Measurements from ENCODE around the gene RAB7B. TPM values are rescaled to one million over a fixed set of nuclear protein-coding genes. Genes with fewer than 3 reads are reported as not detected.

RAB7B gene
- total RNA-seq, 2 donors from 2014 or later: 16.1 to 17.5 TPM

- Histone ChIP-seq H3K36me3 (no peaks in the 10 kb centered on the region), H3K27me3 (replicated peaks; ENCODE audit: insufficient read depth) (no peaks in the 10 kb centered on the region), H3K4me1 (replicated peaks) (no peaks in the 10 kb centered on the region), H3K27ac (peak overlapping the region in 1 of 2 donors; percentile 5), H3K9me3 (no peaks in the 10 kb centered on the region), H3K4me3 (no peak overlapping the region)
- no peak for DNase-seq (ENCODE audit: low spot score)
- WGBS: 22% methylated on average over 2 of the region's 2 CpGs
- TF ChIP-seq POLR2AphosphoS5 (IDR thresholded peaks at IDR 0.05) (no peak), POLR2A (IDR thresholded peaks at IDR 0.05) (no peak)
- TF ChIP-seq, protein P1, sequence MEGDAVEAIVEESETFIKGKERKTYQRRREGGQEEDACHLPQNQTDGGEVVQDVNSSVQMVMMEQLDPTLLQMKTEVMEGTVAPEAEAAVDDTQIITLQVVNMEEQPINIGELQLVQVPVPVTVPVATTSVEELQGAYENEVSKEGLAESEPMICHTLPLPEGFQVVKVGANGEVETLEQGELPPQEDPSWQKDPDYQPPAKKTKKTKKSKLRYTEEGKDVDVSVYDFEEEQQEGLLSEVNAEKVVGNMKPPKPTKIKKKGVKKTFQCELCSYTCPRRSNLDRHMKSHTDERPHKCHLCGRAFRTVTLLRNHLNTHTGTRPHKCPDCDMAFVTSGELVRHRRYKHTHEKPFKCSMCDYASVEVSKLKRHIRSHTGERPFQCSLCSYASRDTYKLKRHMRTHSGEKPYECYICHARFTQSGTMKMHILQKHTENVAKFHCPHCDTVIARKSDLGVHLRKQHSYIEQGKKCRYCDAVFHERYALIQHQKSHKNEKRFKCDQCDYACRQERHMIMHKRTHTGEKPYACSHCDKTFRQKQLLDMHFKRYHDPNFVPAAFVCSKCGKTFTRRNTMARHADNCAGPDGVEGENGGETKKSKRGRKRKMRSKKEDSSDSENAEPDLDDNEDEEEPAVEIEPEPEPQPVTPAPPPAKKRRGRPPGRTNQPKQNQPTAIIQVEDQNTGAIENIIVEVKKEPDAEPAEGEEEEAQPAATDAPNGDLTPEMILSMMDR (IDR thresholded peaks at IDR 0.05): no peak
- intact Hi-C loops (cut with DNase I): no loop called here
Measured at GRCh38 chr1:205986861-205987260, 16.3 kb downstream of the RAB7B start.

- no peak for TF ChIP-seq POLR2AphosphoS5 (IDR thresholded peaks at IDR 0.05)
- TF ChIP-seq POLR2A (IDR thresholded peaks at IDR 0.05): no peak
- TF ChIP-seq, protein P1 (IDR thresholded peaks at IDR 0.05): no peak
- Histone ChIP-seq H3K4me1 (replicated peaks) (no peaks in the 10 kb centered on the region), H3K9me3 (no peaks in the 10 kb centered on the region), H3K4me3 (no peak overlapping the region), H3K36me3 (no peaks in the 10 kb centered on the region), H3K27ac (peak overlapping the region in 1 of 2 donors; percentile 5), H3K27me3 (replicated peaks; ENCODE audit: insufficient read depth) (no peaks in the 10 kb centered on the region)
- DNase-seq (ENCODE audit: low spot score): no peak
- intact Hi-C loops (cut with DNase I): no loop called here
- 48% methylated on average over 3 of the region's 3 CpGs for WGBS
Measured at GRCh38 chr1:205986292-205986691, 16.9 kb downstream of the RAB7B start.

DNA sequence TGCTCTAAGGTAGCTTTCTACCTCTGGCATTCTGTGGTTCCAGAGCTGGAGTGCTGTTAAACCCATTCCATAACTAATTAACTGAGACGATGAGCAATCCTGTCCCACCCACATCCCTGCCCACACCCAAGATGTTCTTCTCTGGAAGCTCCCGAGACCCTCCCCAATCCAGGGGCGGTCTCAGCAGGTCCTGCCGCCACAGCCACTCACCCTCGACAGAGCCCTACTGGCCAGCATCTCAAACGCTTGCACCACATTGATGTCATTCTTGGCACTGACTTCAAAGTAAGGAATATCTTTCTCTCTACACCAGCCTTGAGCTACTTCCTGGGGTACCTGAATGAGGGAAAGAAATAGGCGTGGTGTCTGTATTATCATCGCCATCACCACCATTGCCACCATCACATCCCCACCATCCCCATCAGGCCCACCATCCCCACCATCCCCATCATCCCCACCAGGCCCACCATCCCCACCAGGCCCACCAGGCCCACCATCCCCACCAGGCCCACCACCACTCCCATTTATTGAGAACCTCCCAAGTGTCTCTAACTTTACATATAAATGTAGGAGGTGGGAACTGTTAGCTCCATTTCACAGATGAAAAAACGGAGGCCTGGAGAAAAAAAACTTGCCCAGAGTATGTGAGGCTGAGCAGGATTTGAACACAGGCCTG is 17.7 kb downstream of the RAB7B start:
- 76% methylated on average over 9 of the region's 9 CpGs for WGBS
- intact Hi-C loops (cut with DNase I): loop anchor here (2.0 kb wide), 1 partner anchor 121 kb away; no protein-coding TSS in a partner anchor
- no peaks in the 10 kb centered on the region for H3K4me1 ChIP-seq (replicated peaks)
- no peak overlapping the region for H3K27ac ChIP-seq
- no peaks in the 10 kb centered on the region for H3K9me3 ChIP-seq
- no peak for DNase-seq (ENCODE audit: low spot score)
- H3K4me3 ChIP-seq: no peak overlapping the region
- TF ChIP-seq, protein P1 (IDR thresholded peaks at IDR 0.05): no peak
- no peak for TF ChIP-seq POLR2AphosphoS5 (IDR thresholded peaks at IDR 0.05)
- no peak for TF ChIP-seq POLR2A (IDR thresholded peaks at IDR 0.05)
- H3K27me3 ChIP-seq (replicated peaks; ENCODE audit: insufficient read depth): no peaks in the 10 kb centered on the region
- no peaks in the 10 kb centered on the region for H3K36me3 ChIP-seq

GRCh38 chr1:205983925-205984725 is 19.1 kb downstream of the RAB7B start:
- TF ChIP-seq POLR2A (IDR thresholded peaks at IDR 0.05): no peak
- TF ChIP-seq, protein P1 (IDR thresholded peaks at IDR 0.05): peak in 3 of 4 experiments; percentile 38 to 78 (median 65)
- peak; percentile 89 for TF ChIP-seq POLR2AphosphoS5 (IDR thresholded peaks at IDR 0.05)
- Histone ChIP-seq H3K36me3 (no peaks in the 10 kb centered on the region), H3K27me3 (replicated peaks; ENCODE audit: insufficient read depth) (no peaks in the 10 kb centered on the region), H3K9me3 (no peaks in the 10 kb centered on the region), H3K4me3 (no peak overlapping the region), H3K27ac (peak overlapping the region; percentile 4 to 37), H3K4me1 (replicated peaks) (no peaks in the 10 kb centered on the region)
- DNase-seq (ENCODE audit: low spot score): peak; percentile 91
- intact Hi-C loops (cut with DNase I): loop anchor here (2.0 kb wide), 1 partner anchor 123 kb away; no protein-coding TSS in a partner anchor
- WGBS: 29% methylated on average over 14 of the region's 14 CpGs
